Peyer's patch (tissue), 4 donors: ENCODE measurements around the gene ZC3H4.

Experiments
- CTCF ChIP-seq, 6 experiments: fragments of 450-650 bp in 4 of 6; fragments of 200-600 bp in 2 of 6; sonication (generic) in 1 of 6; IDR thresholded peaks; one replicate each; pipeline ENCODE4 v1.5.1; 2017 to 2019; ENCODE audit warnings: antibody characterized with exemption in 6 of 6, mild to moderate bottlenecking in 3 of 6, moderate library complexity in 1 of 6
- POLR2A ChIP-seq, 2 donors: fragments of 450-650 bp; IDR thresholded peaks; one replicate each; pipeline ENCODE4 v1.5.1; 2017; ENCODE audit warnings: antibody characterized with exemption in 2 of 2, mild to moderate bottlenecking in 2 of 2, moderate library complexity in 2 of 2

DNA sequence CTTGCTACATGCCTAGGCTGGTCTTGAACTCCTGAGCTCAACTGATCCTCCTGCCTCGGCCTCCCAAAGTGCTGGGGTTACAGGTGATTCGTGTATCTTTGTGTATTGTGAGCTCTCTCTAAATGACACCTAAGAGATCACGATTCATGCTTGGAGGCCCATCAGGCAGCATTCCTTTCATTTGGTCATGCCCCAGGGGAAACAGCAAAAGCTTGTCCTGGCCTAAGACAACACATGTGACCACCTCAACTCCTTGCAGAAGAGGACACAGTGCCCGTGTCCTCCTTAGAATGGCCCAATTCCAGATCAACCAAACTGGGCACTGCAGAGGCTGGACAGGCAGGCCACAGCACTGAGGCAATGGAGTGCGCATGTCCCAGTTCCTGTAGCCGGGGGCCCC lies 32.5 kb downstream of the ZC3H4 start:
- TF ChIP-seq CTCF (IDR thresholded peaks at IDR 0.05) (no peak), POLR2A (IDR thresholded peaks at IDR 0.05) (no peak)
